WTC11 (cell line): ENCODE measurements around the gene FAM209B. TPM values are rescaled to one million over a fixed set of nuclear protein-coding genes. Genes with fewer than 3 reads are reported as not detected.

Experiments
- ATAC-seq: fragments of 200-7000 bp; cut with Tn5 transposase; 2 replicates; pipeline ENCODE4 v1.10.0; 2021; ENCODE audit warnings: mild to moderate bottlenecking, moderate library complexity
- CTCF ChIA-PET: fragments of 300-600 bp; sonication (Branson Sonifier 250); formaldehyde crosslinking; loops from one replicate; lab custom pipeline; 2021; ENCODE audit warnings: antibody characterized with exemption; lab: Charles Lee
- POLR2A ChIA-PET: fragments of 350-600 bp; sonication (Branson Sonifier 250); formaldehyde crosslinking; loops from one replicate; lab custom pipeline; 2021; ENCODE audit warnings: antibody characterized with exemption; lab: Charles Lee
- DNase-seq: peaks from one replicate; pipeline ENCODE4 v3.0.0; 2021; ENCODE audit warnings: low spot score
- H3K27ac Mint-ChIP-seq: 2 replicates; pipeline ENCODE4 v1.8.0; 2021; ENCODE audit warnings: mixed read lengths
- H3K27me3 Mint-ChIP-seq: 2 replicates; pipeline ENCODE4 v1.8.0; 2021; ENCODE audit warnings: low read depth, mild to moderate bottlenecking, moderate library complexity, mixed read lengths
- H3K36me3 Mint-ChIP-seq: 2 replicates; pipeline ENCODE4 v1.8.0; 2021; ENCODE audit warnings: mixed read lengths
- H3K4me1 Mint-ChIP-seq: 2 replicates; pipeline ENCODE4 v1.8.0; 2022; ENCODE audit warnings: mixed read lengths
- H3K4me3 Mint-ChIP-seq: 2 replicates; pipeline ENCODE4 v1.8.0; 2021; ENCODE audit warnings: mild to moderate bottlenecking, moderate library complexity, mixed read lengths
- H3K9me3 Mint-ChIP-seq: 2 replicates; pipeline ENCODE4 v1.8.0; 2021; ENCODE audit warnings: mixed read lengths
- CBFB ChIP-seq: sonication (generic); formaldehyde crosslinking; IDR thresholded peaks from 2 replicates; pipeline ENCODE4 v1.8.1; 2022; ENCODE audit warnings: mild to moderate bottlenecking, low read depth, missing genetic modification reagents
- FOXJ3 ChIP-seq: sonication (generic); formaldehyde crosslinking; IDR thresholded peaks from 2 replicates; pipeline ENCODE4 v1.9.0; 2021; ENCODE audit warnings: missing genetic modification reagents, mild to moderate bottlenecking, borderline replicate concordance
- FOXP1 ChIP-seq: sonication (generic); formaldehyde crosslinking; IDR thresholded peaks from 2 replicates; pipeline ENCODE4 v1.8.0; 2022; ENCODE audit warnings: missing genetic modification reagents, mild to moderate bottlenecking, moderate library complexity, borderline replicate concordance
- GTF2I ChIP-seq: fragments of 250-450 bp; sonication (Bioruptor Pico); conservative IDR thresholded peaks from 2 replicates; pipeline ENCODE4 v1.4.0; 2021; ENCODE audit warnings: mild to moderate bottlenecking
- HMGA2 ChIP-seq: fragments of 250-450 bp; sonication (Bioruptor Pico); IDR thresholded peaks from 2 replicates; pipeline ENCODE4 v1.4.0; 2021; ENCODE audit warnings: mild to moderate bottlenecking, moderate library complexity
- IRF1 ChIP-seq: sonication (generic); formaldehyde crosslinking; IDR thresholded peaks from 2 replicates; pipeline ENCODE4 v1.8.0; 2023; ENCODE audit warnings: missing genetic modification reagents
- MYBL2 ChIP-seq: sonication (generic); formaldehyde crosslinking; IDR thresholded peaks from 2 replicates; pipeline ENCODE4 v1.8.1; 2023; ENCODE audit warnings: mild to moderate bottlenecking, moderate library complexity, missing genetic modification reagents
- NR3C1 ChIP-seq: sonication (generic); formaldehyde crosslinking; conservative IDR thresholded peaks from 2 replicates; pipeline ENCODE4 v1.8.1; 2023; ENCODE audit warnings: low read depth, mild to moderate bottlenecking, missing genetic modification reagents
- RELA ChIP-seq: sonication (generic); formaldehyde crosslinking; IDR thresholded peaks from 2 replicates; pipeline ENCODE4 v1.8.1; 2022; ENCODE audit warnings: missing genetic modification reagents, mild to moderate bottlenecking, borderline replicate concordance
- SP1 ChIP-seq: sonication (generic); formaldehyde crosslinking; conservative IDR thresholded peaks from 2 replicates; pipeline ENCODE4 v1.8.1; 2022; ENCODE audit warnings: missing genetic modification reagents
- TCF7 ChIP-seq: sonication (generic); formaldehyde crosslinking; IDR thresholded peaks from 2 replicates; pipeline ENCODE4 v1.8.0; 2022; ENCODE audit warnings: mild to moderate bottlenecking, low read depth, missing genetic modification reagents, moderate library complexity
- TEAD1 ChIP-seq: sonication (generic); formaldehyde crosslinking; IDR thresholded peaks from 2 replicates; pipeline ENCODE4 v1.8.0; 2022; ENCODE audit warnings: mild to moderate bottlenecking, missing genetic modification reagents
- ZBTB43 ChIP-seq: sonication (generic); formaldehyde crosslinking; IDR thresholded peaks from 2 replicates; pipeline ENCODE4 v1.8.1; 2023; ENCODE audit warnings: mild to moderate bottlenecking, missing genetic modification reagents
- ZNF138 ChIP-seq: sonication (generic); formaldehyde crosslinking; conservative IDR thresholded peaks from 2 replicates; pipeline ENCODE4 v1.8.1; 2022; ENCODE audit warnings: mild to moderate bottlenecking, moderate library complexity, missing genetic modification reagents
- ZNF425 ChIP-seq: fragments of 250-450 bp; sonication (Bioruptor Pico); conservative IDR thresholded peaks from 2 replicates; pipeline ENCODE4 v1.9.0; 2021; ENCODE audit warnings: mild to moderate bottlenecking
- ZNF671 ChIP-seq: fragments of 250-450 bp; sonication (Bioruptor Pico); IDR thresholded peaks from 2 replicates; pipeline ENCODE4 v1.8.0; 2021; ENCODE audit warnings: mild to moderate bottlenecking
- total RNA-seq: library from RNA; stranded (reverse); gene quantifications from 3 replicates; pipeline ENCODE4 v1.2.3, GENCODE V29; 2021
- TF ChIP-seq, protein P1 (sequence below): sonication (generic); formaldehyde crosslinking; IDR thresholded peaks from 2 replicates; pipeline ENCODE4 v1.8.0; 2022; ENCODE audit warnings: mild to moderate bottlenecking, missing genetic modification reagents
- TF ChIP-seq, protein P2 (sequence below): sonication (generic); formaldehyde crosslinking; conservative IDR thresholded peaks from 2 replicates; pipeline ENCODE4 v1.8.1; 2022; ENCODE audit warnings: mild to moderate bottlenecking, missing genetic modification reagents
- TF ChIP-seq, protein P3 (sequence below): sonication (generic); formaldehyde crosslinking; IDR thresholded peaks from 2 replicates; pipeline ENCODE4 v1.8.1; 2022; ENCODE audit warnings: mild to moderate bottlenecking, moderate library complexity, missing genetic modification reagents
- TF ChIP-seq, protein P4 (sequence below): sonication (generic); formaldehyde crosslinking; IDR thresholded peaks from 2 replicates; pipeline ENCODE4 v1.8.1; 2022; ENCODE audit warnings: missing genetic modification reagents, borderline replicate concordance
- TF ChIP-seq, protein P5 (sequence below): fragments of 250-450 bp; sonication (Bioruptor Pico); IDR thresholded peaks from 2 replicates; pipeline ENCODE4 v1.9.0; 2021; ENCODE audit warnings: moderate library complexity, mild to moderate bottlenecking, inconsistent platforms, borderline replicate concordance
- TF ChIP-seq, protein P6 (sequence below): sonication (generic); formaldehyde crosslinking; IDR thresholded peaks from 2 replicates; pipeline ENCODE4 v1.8.1; 2022; ENCODE audit warnings: low read depth, mild to moderate bottlenecking, moderate library complexity, missing genetic modification reagents, borderline replicate concordance
- TF ChIP-seq, protein P7 (sequence below): fragments of 250-450 bp; sonication (Bioruptor Pico); IDR thresholded peaks from 2 replicates; pipeline ENCODE4 v1.9.0; 2021; ENCODE audit warnings: mild to moderate bottlenecking

The FAM209B gene
- total RNA-seq, 1 experiment from 2014 or later, result 0.68 TPM

- ChIA-PET POLR2A (no interaction called here), CTCF (no interaction called here)
- Mint-ChIP-seq H3K36me3 (no peaks in the 10 kb centered on the region), H3K4me3 (no peak overlapping the region), H3K9me3 (peaks cover 4% of the 10 kb centered on the region; the same call in 1 of the 2 replicates), H3K27me3 (no peaks in the 10 kb centered on the region), H3K27ac (no peak overlapping the region), H3K4me1 (no peaks in the 10 kb centered on the region)
- TF ChIP-seq, protein P1, sequence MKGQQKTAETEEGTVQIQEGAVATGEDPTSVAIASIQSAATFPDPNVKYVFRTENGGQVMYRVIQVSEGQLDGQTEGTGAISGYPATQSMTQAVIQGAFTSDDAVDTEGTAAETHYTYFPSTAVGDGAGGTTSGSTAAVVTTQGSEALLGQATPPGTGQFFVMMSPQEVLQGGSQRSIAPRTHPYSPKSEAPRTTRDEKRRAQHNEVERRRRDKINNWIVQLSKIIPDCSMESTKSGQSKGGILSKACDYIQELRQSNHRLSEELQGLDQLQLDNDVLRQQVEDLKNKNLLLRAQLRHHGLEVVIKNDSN (CRISPR knock-in tag), result no peak
- TF ChIP-seq, protein P2, sequence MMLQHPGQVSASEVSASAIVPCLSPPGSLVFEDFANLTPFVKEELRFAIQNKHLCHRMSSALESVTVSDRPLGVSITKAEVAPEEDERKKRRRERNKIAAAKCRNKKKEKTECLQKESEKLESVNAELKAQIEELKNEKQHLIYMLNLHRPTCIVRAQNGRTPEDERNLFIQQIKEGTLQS (CRISPR knock-in tag), result no peak
- TF ChIP-seq, protein P3, sequence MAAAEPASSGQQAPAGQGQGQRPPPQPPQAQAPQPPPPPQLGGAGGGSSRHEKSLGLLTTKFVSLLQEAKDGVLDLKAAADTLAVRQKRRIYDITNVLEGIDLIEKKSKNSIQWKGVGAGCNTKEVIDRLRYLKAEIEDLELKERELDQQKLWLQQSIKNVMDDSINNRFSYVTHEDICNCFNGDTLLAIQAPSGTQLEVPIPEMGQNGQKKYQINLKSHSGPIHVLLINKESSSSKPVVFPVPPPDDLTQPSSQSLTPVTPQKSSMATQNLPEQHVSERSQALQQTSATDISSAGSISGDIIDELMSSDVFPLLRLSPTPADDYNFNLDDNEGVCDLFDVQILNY (CRISPR knock-in tag), result no peak
- TF ChIP-seq FOXJ3 (no peak), FOXP1 (CRISPR knock-in tag) (no peak), CBFB (no peak), TCF7 (CRISPR knock-in tag) (no peak)
- ATAC-seq (no peak), DNase-seq (no peak)
Measured at GRCh38 chr20:56542489-56543030, 9.5 kb downstream of the FAM209B start.

DNA sequence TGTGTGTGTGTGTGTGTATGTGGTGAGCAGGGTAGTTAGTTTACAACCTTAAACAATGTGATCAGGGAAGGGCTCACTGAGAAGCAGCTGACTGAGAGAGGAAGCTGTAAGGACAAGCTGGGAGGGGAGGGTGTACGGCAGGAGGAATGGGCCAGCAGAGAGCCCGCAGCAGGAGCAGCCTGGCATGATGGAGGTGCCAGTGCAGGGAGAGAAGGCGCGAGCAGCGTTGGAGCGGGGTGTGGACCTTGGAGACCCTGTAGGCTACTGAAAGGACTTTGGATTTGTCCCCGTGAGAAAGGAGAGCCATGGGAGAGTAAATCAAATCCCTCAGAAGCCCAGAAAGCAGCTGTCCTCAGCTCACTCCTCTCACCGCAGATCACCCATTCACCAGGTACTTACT is 18.5 kb downstream of the FAM209B start:
- peaks cover 8% of the 10 kb centered on the region for H3K4me1 Mint-ChIP-seq
- ChIA-PET POLR2A (interaction anchor here (0.6 kb wide), 1 partner anchor 205 kb away, joined by 3 read pairs; no protein-coding TSS in a partner anchor), CTCF (interaction anchor here (0.6 to 3.3 kb wide), 12 partner anchors 8 to 778 kb away, joined by 3 to 45 read pairs (median 8); partner anchors contain the start of gene SPO11)
- H3K36me3 Mint-ChIP-seq, result 0 out of 2 replicates have a peak, but pooled peaks cover 5% of the 10 kb centered on the region
- DNase-seq, result no peak
- H3K27me3 Mint-ChIP-seq, result no peaks in the 10 kb centered on the region; the same call in 1 of the 2 replicates
- ATAC-seq, result no peak
- H3K27ac Mint-ChIP-seq, result peak overlapping the region; percentile 43
- H3K9me3 Mint-ChIP-seq, result peaks cover 15% of the 10 kb centered on the region
- H3K4me3 Mint-ChIP-seq, result no peak overlapping the region
- no peak for TF ChIP-seq NR3C1
- no peak for TF ChIP-seq HMGA2
- TF ChIP-seq ZBTB43 (CRISPR knock-in tag), result no peak
- no peak for TF ChIP-seq TEAD1 (CRISPR knock-in tag)
- TF ChIP-seq, protein P4, sequence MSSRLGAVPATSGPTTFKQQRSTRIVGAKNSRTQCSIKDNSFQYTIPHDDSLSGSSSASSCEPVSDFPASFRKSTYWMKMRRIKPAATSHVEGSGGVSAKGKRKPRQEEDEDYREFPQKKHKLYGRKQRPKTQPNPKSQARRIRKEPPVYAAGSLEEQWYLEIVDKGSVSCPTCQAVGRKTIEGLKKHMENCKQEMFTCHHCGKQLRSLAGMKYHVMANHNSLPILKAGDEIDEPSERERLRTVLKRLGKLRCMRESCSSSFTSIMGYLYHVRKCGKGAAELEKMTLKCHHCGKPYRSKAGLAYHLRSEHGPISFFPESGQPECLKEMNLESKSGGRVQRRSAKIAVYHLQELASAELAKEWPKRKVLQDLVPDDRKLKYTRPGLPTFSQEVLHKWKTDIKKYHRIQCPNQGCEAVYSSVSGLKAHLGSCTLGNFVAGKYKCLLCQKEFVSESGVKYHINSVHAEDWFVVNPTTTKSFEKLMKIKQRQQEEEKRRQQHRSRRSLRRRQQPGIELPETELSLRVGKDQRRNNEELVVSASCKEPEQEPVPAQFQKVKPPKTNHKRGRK, result no peak
- TF ChIP-seq, protein P2 (CRISPR knock-in tag), result no peak
- TF ChIP-seq MYBL2 (CRISPR knock-in tag), result no peak
- TF ChIP-seq, protein P5, sequence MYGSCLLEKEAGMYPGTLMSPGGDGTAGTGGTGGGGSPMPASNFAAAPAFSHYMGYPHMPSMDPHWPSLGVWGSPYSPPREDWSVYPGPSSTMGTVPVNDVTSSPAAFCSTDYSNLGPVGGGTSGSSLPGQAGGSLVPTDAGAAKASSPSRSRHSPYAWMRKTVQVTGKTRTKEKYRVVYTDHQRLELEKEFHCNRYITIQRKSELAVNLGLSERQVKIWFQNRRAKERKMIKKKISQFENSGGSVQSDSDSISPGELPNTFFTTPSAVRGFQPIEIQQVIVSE, result no peak
- TF ChIP-seq ZNF138 (CRISPR knock-in tag), result no peak
- TF ChIP-seq IRF1 (CRISPR knock-in tag), result no peak
- TF ChIP-seq SP1 (CRISPR knock-in tag), result no peak
- TF ChIP-seq, protein P6, sequence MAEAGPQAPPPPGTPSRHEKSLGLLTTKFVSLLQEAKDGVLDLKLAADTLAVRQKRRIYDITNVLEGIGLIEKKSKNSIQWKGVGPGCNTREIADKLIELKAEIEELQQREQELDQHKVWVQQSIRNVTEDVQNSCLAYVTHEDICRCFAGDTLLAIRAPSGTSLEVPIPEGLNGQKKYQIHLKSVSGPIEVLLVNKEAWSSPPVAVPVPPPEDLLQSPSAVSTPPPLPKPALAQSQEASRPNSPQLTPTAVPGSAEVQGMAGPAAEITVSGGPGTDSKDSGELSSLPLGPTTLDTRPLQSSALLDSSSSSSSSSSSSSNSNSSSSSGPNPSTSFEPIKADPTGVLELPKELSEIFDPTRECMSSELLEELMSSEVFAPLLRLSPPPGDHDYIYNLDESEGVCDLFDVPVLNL, result no peak
- no peak for TF ChIP-seq GTF2I (CRISPR knock-in tag)
- TF ChIP-seq ZNF425, result no peak
- TF ChIP-seq RELA (CRISPR knock-in tag), result no peak
- no peak for TF ChIP-seq ZNF671
- TF ChIP-seq, protein P7, sequence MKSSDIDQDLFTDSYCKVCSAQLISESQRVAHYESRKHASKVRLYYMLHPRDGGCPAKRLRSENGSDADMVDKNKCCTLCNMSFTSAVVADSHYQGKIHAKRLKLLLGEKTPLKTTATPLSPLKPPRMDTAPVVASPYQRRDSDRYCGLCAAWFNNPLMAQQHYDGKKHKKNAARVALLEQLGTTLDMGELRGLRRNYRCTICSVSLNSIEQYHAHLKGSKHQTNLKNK (CRISPR knock-in tag), result no peak
